GM06990 (cell line): ENCODE data around the gene P2RY8.

Source experiments
- DNase-seq: peaks from one replicate; pipeline ENCODE4 v3.0.0-alpha.2; 2011; ENCODE audit not compliant: insufficient read length; ENCODE audit errors: extremely low read depth
- H3K27me3 ChIP-seq: replicated peaks from 2 replicates; pipeline ENCODE4 v1.6.0; 2011; ENCODE audit warnings: low read length; ENCODE audit not compliant: control insufficient read depth, insufficient read depth
- H3K36me3 ChIP-seq: 2 replicates; pipeline ENCODE4 v1.5.1; 2011; ENCODE audit warnings: low read length; ENCODE audit not compliant: control insufficient read depth, insufficient read depth
- H3K4me3 ChIP-seq: replicated peaks from 2 replicates; pipeline ENCODE4 v1.5.1; 2011; ENCODE audit warnings: low read depth, mild to moderate bottlenecking, control low read depth, low read length
- TF ChIP-seq, protein P1 (sequence below): IDR thresholded peaks from 2 replicates; pipeline ENCODE4 v1.5.1; 2011; ENCODE audit warnings: low read length, control low read depth, mild to moderate bottlenecking, inconsistent platforms; ENCODE audit not compliant: insufficient read depth, poor library complexity, severe bottlenecking

The P2RY8 gene

DNA sequence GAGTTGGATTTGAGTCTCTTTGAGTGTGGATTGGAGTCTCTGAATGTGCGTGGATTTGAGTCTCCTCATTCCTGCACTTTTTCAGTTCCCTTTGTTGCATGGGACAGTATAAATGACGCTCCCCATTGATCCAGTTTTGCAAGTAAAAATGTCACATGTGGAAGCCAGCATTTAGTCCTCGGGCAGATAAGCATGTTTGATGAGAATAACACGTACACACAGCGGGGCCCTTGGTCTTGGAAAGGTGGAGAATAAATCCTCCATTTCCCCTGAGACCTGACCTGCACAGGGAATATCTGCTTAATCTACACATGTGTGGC lies 8.1 kb downstream of the P2RY8 start:
- Histone ChIP-seq H3K27me3 (no peaks in the 10 kb centered on the region), H3K4me3 (no peak overlapping the region), H3K36me3 (peaks cover 16% of the 10 kb centered on the region)
- DNase-seq, result no peak
- TF ChIP-seq, protein P1, sequence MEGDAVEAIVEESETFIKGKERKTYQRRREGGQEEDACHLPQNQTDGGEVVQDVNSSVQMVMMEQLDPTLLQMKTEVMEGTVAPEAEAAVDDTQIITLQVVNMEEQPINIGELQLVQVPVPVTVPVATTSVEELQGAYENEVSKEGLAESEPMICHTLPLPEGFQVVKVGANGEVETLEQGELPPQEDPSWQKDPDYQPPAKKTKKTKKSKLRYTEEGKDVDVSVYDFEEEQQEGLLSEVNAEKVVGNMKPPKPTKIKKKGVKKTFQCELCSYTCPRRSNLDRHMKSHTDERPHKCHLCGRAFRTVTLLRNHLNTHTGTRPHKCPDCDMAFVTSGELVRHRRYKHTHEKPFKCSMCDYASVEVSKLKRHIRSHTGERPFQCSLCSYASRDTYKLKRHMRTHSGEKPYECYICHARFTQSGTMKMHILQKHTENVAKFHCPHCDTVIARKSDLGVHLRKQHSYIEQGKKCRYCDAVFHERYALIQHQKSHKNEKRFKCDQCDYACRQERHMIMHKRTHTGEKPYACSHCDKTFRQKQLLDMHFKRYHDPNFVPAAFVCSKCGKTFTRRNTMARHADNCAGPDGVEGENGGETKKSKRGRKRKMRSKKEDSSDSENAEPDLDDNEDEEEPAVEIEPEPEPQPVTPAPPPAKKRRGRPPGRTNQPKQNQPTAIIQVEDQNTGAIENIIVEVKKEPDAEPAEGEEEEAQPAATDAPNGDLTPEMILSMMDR, result no peak

DNA sequence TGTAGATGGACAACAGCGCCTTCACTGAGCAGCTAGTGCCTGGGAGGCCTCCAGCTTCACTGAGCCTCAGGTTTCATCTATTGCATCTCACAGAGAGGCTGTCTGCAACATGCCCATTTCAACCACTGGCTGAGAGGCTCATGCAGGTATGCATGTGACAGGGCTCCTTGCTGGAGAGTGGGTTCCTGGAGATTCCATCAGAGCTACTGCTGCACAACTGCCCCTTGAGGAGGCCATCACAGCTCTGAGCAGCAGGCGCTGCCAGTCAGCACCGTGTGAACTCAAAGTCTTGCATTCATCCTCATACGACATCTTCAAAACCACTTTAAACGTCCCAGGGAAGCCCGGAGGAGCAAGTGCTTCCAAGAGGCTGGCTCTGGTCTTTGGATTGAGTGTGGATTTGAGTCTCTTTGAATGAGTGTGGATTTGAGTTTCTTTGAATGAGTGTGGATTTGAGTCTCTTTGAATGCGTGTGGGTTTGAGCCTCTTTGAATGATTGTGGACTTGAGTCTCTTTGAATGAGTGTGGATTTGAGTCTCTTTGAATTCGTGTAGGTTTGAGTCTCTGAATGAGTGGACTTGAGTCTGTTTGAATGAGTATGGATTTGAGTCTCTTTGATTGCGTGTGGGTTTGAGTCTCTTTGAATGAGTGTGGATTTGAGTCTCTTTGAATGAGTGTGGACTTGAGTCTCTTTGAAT lies 8.7 kb downstream of the P2RY8 start:
- H3K36me3 ChIP-seq, result peaks cover 16% of the 10 kb centered on the region
- TF ChIP-seq, protein P1, result no peak
- no peaks in the 10 kb centered on the region for H3K27me3 ChIP-seq
- no peak for DNase-seq
- H3K4me3 ChIP-seq, result no peak overlapping the region

DNA sequence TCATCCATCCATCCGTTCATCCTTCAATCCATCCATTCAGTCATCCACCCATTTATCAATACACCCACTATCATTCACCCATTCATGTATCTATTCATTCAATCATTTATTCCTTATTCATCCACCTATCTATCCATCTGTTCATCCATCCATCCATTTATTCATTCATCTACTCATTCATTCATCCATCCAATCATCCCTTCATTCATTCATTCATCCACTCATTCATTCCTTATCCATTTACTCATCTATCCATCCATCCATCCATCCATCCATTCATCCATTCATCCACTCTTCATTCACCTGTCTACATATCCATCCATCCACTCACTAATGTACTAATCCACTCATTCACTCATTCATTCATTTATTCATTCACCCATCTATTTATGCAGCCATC lies 9.5 kb downstream of the P2RY8 start:
- TF ChIP-seq, protein P1, result no peak
- H3K27me3 ChIP-seq, result no peaks in the 10 kb centered on the region
- no peak for DNase-seq
- H3K4me3 ChIP-seq, result no peak overlapping the region
- H3K36me3 ChIP-seq, result peaks cover 16% of the 10 kb centered on the region

DNA sequence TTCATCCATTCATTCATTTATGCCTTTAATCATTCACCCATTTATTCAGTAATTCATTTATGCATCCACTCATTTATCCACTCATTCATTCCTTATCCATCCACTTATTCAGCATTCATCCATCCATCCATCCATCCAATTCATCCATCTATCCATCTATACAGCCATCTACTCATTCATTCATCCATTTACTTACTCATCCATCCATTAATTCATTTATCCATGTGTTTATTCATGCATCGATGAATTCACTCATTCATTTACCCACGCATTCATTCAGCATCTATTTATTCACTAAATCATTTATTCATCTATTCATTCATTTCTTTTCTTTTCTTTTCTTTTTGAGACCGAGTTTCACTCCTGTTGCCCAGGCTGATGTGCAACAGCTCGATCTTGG lies 10.4 kb downstream of the P2RY8 start:
- TF ChIP-seq, protein P1, result no peak
- peaks cover 14% of the 10 kb centered on the region for H3K36me3 ChIP-seq

DNA sequence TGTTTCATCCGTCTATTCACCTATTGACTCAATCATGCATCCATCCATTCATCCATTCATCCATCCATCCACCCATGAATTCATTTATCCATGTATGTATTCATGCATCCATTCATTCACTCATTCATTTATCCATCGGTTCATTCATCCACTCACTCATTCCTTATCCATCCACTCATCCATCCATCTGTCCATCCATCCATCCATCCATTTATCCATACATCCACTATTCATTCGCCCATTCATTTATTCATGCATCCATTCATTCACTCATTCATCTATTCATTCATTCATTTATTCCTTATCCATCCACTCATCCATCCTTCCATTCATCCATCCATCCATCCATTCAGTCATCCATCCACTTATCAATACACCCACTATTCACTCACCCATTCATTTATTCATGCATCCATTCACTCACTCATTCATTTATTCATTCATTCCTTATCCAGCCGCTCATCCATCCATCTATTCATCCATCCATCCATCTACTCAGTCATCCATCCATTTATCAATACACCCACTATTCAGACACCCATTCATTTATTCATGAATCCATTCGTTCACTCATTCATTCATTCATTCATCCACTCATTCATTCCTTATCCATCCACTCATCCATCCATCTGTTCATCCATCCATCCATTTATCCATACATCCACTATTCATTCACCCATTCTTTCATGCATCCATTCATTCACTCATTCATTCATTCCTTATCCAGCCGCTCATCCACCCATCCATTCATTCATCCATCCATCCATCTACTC lies 11.2 kb downstream of the P2RY8 start:
- TF ChIP-seq, protein P1, result no peak
- H3K36me3 ChIP-seq, result peaks cover 10% of the 10 kb centered on the region
- H3K27me3 ChIP-seq, result no peaks in the 10 kb centered on the region
- DNase-seq, result no peak
- no peak overlapping the region for H3K4me3 ChIP-seq

More for the DNA sequence above, 10.4 kb downstream of the P2RY8 start:
- no peak for DNase-seq
- H3K4me3 ChIP-seq, result no peak overlapping the region
- H3K27me3 ChIP-seq, result no peaks in the 10 kb centered on the region
